Effector memory CD4-positive, alpha-beta T cell (primary cell): ENCODE data around the gene IDNK.
"Not testable (repeated sequence)": the region's sequence is repeated elsewhere in the genome, so short reads cannot be mapped to it uniquely, and the experiment has no call there.

Source experiments
- DNase-seq, 3 donors: peaks; one replicate each; pipeline ENCODE4 v3.0.0-alpha.2; 2020
- H3K27ac ChIP-seq: 2 replicates; pipeline ENCODE4 v1.7.0; 2013; ENCODE audit warnings: mild to moderate bottlenecking, low read length, moderate library complexity; ENCODE audit not compliant: insufficient read depth, poor library complexity, severe bottlenecking
- H3K27me3 ChIP-seq: replicated peaks from 2 replicates; pipeline ENCODE4 v1.7.0; 2013; ENCODE audit warnings: mild to moderate bottlenecking, low read length; ENCODE audit not compliant: insufficient read depth, control insufficient read depth, poor library complexity, severe bottlenecking
- H3K36me3 ChIP-seq: 2 replicates; pipeline ENCODE4 v1.7.0; 2013; ENCODE audit warnings: mild to moderate bottlenecking, low read length, moderate library complexity; ENCODE audit not compliant: control insufficient read depth, insufficient read depth
- H3K4me1 ChIP-seq: 2 replicates; pipeline ENCODE4 v1.7.0; 2013; ENCODE audit warnings: low read length, mild to moderate bottlenecking; ENCODE audit not compliant: control insufficient read depth, insufficient read depth, poor library complexity, severe bottlenecking
- H3K4me3 ChIP-seq: 2 replicates; pipeline ENCODE4 v1.7.0; 2013; ENCODE audit warnings: low read length, low read depth, mild to moderate bottlenecking; ENCODE audit not compliant: insufficient read depth, poor library complexity, severe bottlenecking
- H3K9me3 ChIP-seq: 2 replicates; pipeline ENCODE4 v1.7.0; 2013; ENCODE audit warnings: mild to moderate bottlenecking, low read length, moderate library complexity; ENCODE audit not compliant: control insufficient read depth

Gene IDNK

GRCh38 chr9:83607620-83608019, 15.3 kb upstream of the IDNK start:
- H3K36me3 ChIP-seq, H3K9me3 ChIP-seq, H3K27ac ChIP-seq, H3K27me3 ChIP-seq, H3K4me3 ChIP-seq, DNase-seq, H3K4me1 ChIP-seq: not testable (repeated sequence)

- not testable (repeated sequence) for H3K36me3 ChIP-seq, H3K4me1 ChIP-seq, H3K27me3 ChIP-seq, H3K4me3 ChIP-seq, H3K27ac ChIP-seq, H3K9me3 ChIP-seq, DNase-seq
These were observed 9.6 kb upstream of the IDNK start for GRCh38 chr9:83613298-83613697.

- no peaks in the 10 kb centered on the region for H3K27me3 ChIP-seq
- no peak overlapping the region for H3K4me3 ChIP-seq
- H3K36me3 ChIP-seq = no peaks in the 10 kb centered on the region
- DNase-seq = no peak
- no peaks in the 10 kb centered on the region for H3K4me1 ChIP-seq
- no peaks in the 10 kb centered on the region for H3K9me3 ChIP-seq
- no peak overlapping the region for H3K27ac ChIP-seq
These were observed 5.6 kb upstream of the IDNK start for GRCh38 chr9:83617299-83617698.

- no peak overlapping the region for H3K4me3 ChIP-seq
- H3K27me3 ChIP-seq = no peaks in the 10 kb centered on the region
- peaks cover 19% of the 10 kb centered on the region for H3K4me1 ChIP-seq
- H3K36me3 ChIP-seq = no peaks in the 10 kb centered on the region
- no peaks in the 10 kb centered on the region for H3K9me3 ChIP-seq
- no peak overlapping the region for H3K27ac ChIP-seq
- peak in 1 of 3 donors; percentile 12 for DNase-seq
These were observed 1.9 kb upstream of the IDNK start for GRCh38 chr9:83620841-83621636.

- Histone ChIP-seq H3K27me3 (no peaks in the 10 kb centered on the region), H3K4me1 (peaks cover 19% of the 10 kb centered on the region)
- no peak for DNase-seq
These were observed 457 bp upstream of the IDNK start for GRCh38 chr9:83622433-83622938.

GRCh38 chr9:83623679-83624076, 735 bp downstream of the IDNK start:
- no peak for DNase-seq

More at GRCh38 chr9:83622433-83622938, 457 bp upstream of the IDNK start:
- Histone ChIP-seq H3K27ac (peak overlapping the region; percentile 83), H3K4me3 (peak overlapping the region; percentile 77), H3K9me3 (no peaks in the 10 kb centered on the region), H3K36me3 (no peaks in the 10 kb centered on the region)

GRCh38 chr9:83625178-83625577, 2.2 kb downstream of the IDNK start:
- no peak for DNase-seq
- Histone ChIP-seq H3K36me3 (no peaks in the 10 kb centered on the region), H3K9me3 (no peaks in the 10 kb centered on the region), H3K4me3 (no peak overlapping the region), H3K27ac (no peak overlapping the region), H3K27me3 (no peaks in the 10 kb centered on the region), H3K4me1 (peaks cover 19% of the 10 kb centered on the region)

More at GRCh38 chr9:83623679-83624076, 735 bp downstream of the IDNK start:
- H3K27me3 ChIP-seq = no peaks in the 10 kb centered on the region
- H3K4me1 ChIP-seq = peaks cover 19% of the 10 kb centered on the region
- peak overlapping the region; percentile 83 for H3K27ac ChIP-seq
- H3K4me3 ChIP-seq = peak overlapping the region; percentile 77
- H3K9me3 ChIP-seq = no peaks in the 10 kb centered on the region
- no peaks in the 10 kb centered on the region for H3K36me3 ChIP-seq

- H3K4me1 ChIP-seq = peaks cover 15% of the 10 kb centered on the region
- no peak for DNase-seq
- H3K27ac ChIP-seq = no peak overlapping the region
- H3K4me3 ChIP-seq = no peak overlapping the region
- no peaks in the 10 kb centered on the region for H3K9me3 ChIP-seq
- H3K36me3 ChIP-seq = no peaks in the 10 kb centered on the region
- H3K27me3 ChIP-seq = no peaks in the 10 kb centered on the region
These were observed 5.6 kb downstream of the IDNK start for GRCh38 chr9:83628540-83628939.

GRCh38 chr9:83629433-83630104, 6.6 kb downstream of the IDNK start:
- H3K4me3 ChIP-seq = no peak overlapping the region
- H3K9me3 ChIP-seq = no peaks in the 10 kb centered on the region
- no peak overlapping the region for H3K27ac ChIP-seq
- no peaks in the 10 kb centered on the region for H3K36me3 ChIP-seq
- peaks cover 5% of the 10 kb centered on the region for H3K4me1 ChIP-seq
- DNase-seq = no peak
- no peaks in the 10 kb centered on the region for H3K27me3 ChIP-seq

GRCh38 chr9:83630938-83631457, 8.1 kb downstream of the IDNK start:
- Histone ChIP-seq H3K36me3 (no peaks in the 10 kb centered on the region), H3K4me3 (no peak overlapping the region), H3K27ac (no peak overlapping the region), H3K9me3 (no peaks in the 10 kb centered on the region), H3K27me3 (no peaks in the 10 kb centered on the region), H3K4me1 (no peaks in the 10 kb centered on the region)
- no peak for DNase-seq
